H9 (cell line): Measurements from ENCODE around the gene ERC2. TPM values are rescaled to one million over a fixed set of nuclear protein-coding genes. Genes with fewer than 3 reads are reported as not detected.

ENCODE experiments used
- DNase-seq: peaks from one replicate; pipeline ENCODE4 v3.0.0-alpha.2; 2017
- H2AFZ ChIP-seq: one replicate; pipeline ENCODE4 v1.6.1; 2013; ENCODE audit warnings: mild to moderate bottlenecking, low read length, control low read depth, moderate library complexity
- H2AK5ac ChIP-seq: 2 replicates; pipeline ENCODE4 v1.6.1; 2013; ENCODE audit warnings: low read length, control low read depth, mixed read lengths; ENCODE audit not compliant: insufficient read length
- H2BK120ac ChIP-seq: one replicate; pipeline ENCODE4 v1.6.1; 2013; ENCODE audit warnings: low read depth, mild to moderate bottlenecking, low read length, control low read depth, inconsistent platforms; ENCODE audit not compliant: poor library complexity, severe bottlenecking
- H2BK12ac ChIP-seq: 2 replicates; pipeline ENCODE4 v1.6.1; 2013; ENCODE audit warnings: low read length, control low read depth, mixed read lengths, low read depth; ENCODE audit not compliant: insufficient read length
- H2BK15ac ChIP-seq: 2 replicates; pipeline ENCODE4 v1.6.1; 2013; ENCODE audit warnings: low read depth, low read length, control low read depth
- H2BK20ac ChIP-seq: one replicate; pipeline ENCODE4 v1.6.1; 2013; ENCODE audit warnings: low read depth, mild to moderate bottlenecking, low read length, control low read depth, inconsistent platforms; ENCODE audit not compliant: poor library complexity, severe bottlenecking
- H2BK5ac ChIP-seq: 2 replicates; pipeline ENCODE4 v1.6.1; 2013; ENCODE audit warnings: low read length, control low read depth, mixed read lengths; ENCODE audit not compliant: insufficient read length
- H3K14ac ChIP-seq: 2 replicates; pipeline ENCODE4 v1.6.1; 2013; ENCODE audit warnings: low read length, control low read depth; ENCODE audit not compliant: insufficient read depth
- H3K18ac ChIP-seq: 2 replicates; pipeline ENCODE4 v1.6.1; 2013; ENCODE audit warnings: low read depth, mild to moderate bottlenecking, mixed read lengths, low read length, control low read depth; ENCODE audit not compliant: insufficient read length
- H3K23ac ChIP-seq: 2 replicates; pipeline ENCODE4 v1.6.1; 2013; ENCODE audit warnings: low read length, control low read depth, mixed read lengths, low read depth; ENCODE audit not compliant: insufficient read length
- H3K23me2 ChIP-seq: 2 replicates; pipeline ENCODE4 v1.6.1; 2013; ENCODE audit warnings: low read depth, mild to moderate bottlenecking, mixed read lengths, low read length, control low read depth; ENCODE audit not compliant: insufficient read length, poor library complexity, severe bottlenecking
- H3K27ac ChIP-seq: 2 replicates; pipeline ENCODE4 v1.5.1; 2013; ENCODE audit warnings: low read length, control low read depth, mixed read lengths, low read depth; ENCODE audit not compliant: insufficient read length
- H3K27me3 ChIP-seq: 2 replicates; pipeline ENCODE4 v1.6.1; 2013; ENCODE audit warnings: low read length, control low read depth, inconsistent platforms; ENCODE audit not compliant: insufficient read depth
- H3K4ac ChIP-seq: 2 replicates; pipeline ENCODE4 v1.6.1; 2013; ENCODE audit warnings: low read depth, mild to moderate bottlenecking, control low read depth, inconsistent platforms, low read length, moderate library complexity
- H3K4me1 ChIP-seq: 2 replicates; pipeline ENCODE4 v1.6.1; 2013; ENCODE audit warnings: low read length, control low read depth, inconsistent platforms; ENCODE audit not compliant: insufficient read depth
- H3K4me2 ChIP-seq: 2 replicates; pipeline ENCODE4 v1.6.1; 2013; ENCODE audit warnings: low read length, control low read depth, mixed read lengths; ENCODE audit not compliant: insufficient read length, insufficient read depth
- H3K56ac ChIP-seq: 2 replicates; pipeline ENCODE4 v1.6.1; 2013; ENCODE audit warnings: low read depth, mild to moderate bottlenecking, mixed read lengths, low read length, control low read depth; ENCODE audit not compliant: insufficient read length
- H3K79me1 ChIP-seq: 2 replicates; pipeline ENCODE4 v1.6.1; 2013; ENCODE audit warnings: low read depth, mild to moderate bottlenecking, moderate library complexity, low read length, control low read depth, inconsistent platforms; ENCODE audit not compliant: insufficient read depth, poor library complexity, severe bottlenecking
- H3K79me2 ChIP-seq: 2 replicates; pipeline ENCODE4 v1.6.1; 2013; ENCODE audit warnings: low read length, control low read depth, inconsistent platforms; ENCODE audit not compliant: insufficient read depth
- H3K9ac ChIP-seq: 2 replicates; pipeline ENCODE4 v1.6.1; 2013; ENCODE audit warnings: low read length, control low read depth, mixed read lengths; ENCODE audit not compliant: insufficient read length; ENCODE audit errors: extremely low read depth
- H3K9me3 ChIP-seq: one replicate; pipeline ENCODE4 v1.6.1; 2013; ENCODE audit warnings: low read depth, low read length, inconsistent platforms; ENCODE audit not compliant: control insufficient read depth
- H3T11ph ChIP-seq: one replicate; pipeline ENCODE4 v1.6.1; 2013; ENCODE audit warnings: mild to moderate bottlenecking, low read length, control low read depth, inconsistent platforms
- H4K20me1 ChIP-seq: one replicate; pipeline ENCODE4 v1.6.1; 2013; ENCODE audit not compliant: control insufficient read depth, insufficient read length, insufficient read depth
- H4K5ac ChIP-seq: 2 replicates; pipeline ENCODE4 v1.6.1; 2013; ENCODE audit warnings: low read depth, mild to moderate bottlenecking, mixed read lengths, low read length, control low read depth; ENCODE audit not compliant: insufficient read length
- H4K8ac ChIP-seq: replicated peaks from 2 replicates; pipeline ENCODE4 v1.6.1; 2013; ENCODE audit warnings: low read length, control low read depth, mixed read lengths, low read depth; ENCODE audit not compliant: insufficient read length
- H4K91ac ChIP-seq: 2 replicates; pipeline ENCODE4 v1.6.1; 2013; ENCODE audit warnings: low read depth, mild to moderate bottlenecking, moderate library complexity, mixed read lengths, low read length, control low read depth; ENCODE audit not compliant: insufficient read length
- H3K27ac Mint-ChIP-seq, 3 experiments: 2 replicates in 2 of 3; 3 replicates in 1 of 3; pipeline ENCODE4 v1.8.0; 2020 to 2021; ENCODE audit warnings: mixed read lengths in 3 of 3, mild to moderate bottlenecking in 1 of 3, moderate library complexity in 1 of 3
- H3K27me3 Mint-ChIP-seq: 2 replicates; pipeline ENCODE4 v1.8.0; 2021; ENCODE audit warnings: low read depth, mild to moderate bottlenecking, moderate library complexity, mixed read lengths
- H3K36me3 Mint-ChIP-seq, 3 experiments: 2 replicates in 2 of 3; 3 replicates in 1 of 3; pipeline ENCODE4 v1.8.0; 2020 to 2021; ENCODE audit warnings: low read depth in 3 of 3, mixed read lengths in 3 of 3; ENCODE audit not compliant: insufficient read depth in 1 of 3
- H3K4me1 Mint-ChIP-seq, 2 experiments: 2 replicates each; pipeline ENCODE4 v1.8.0; 2020; ENCODE audit warnings: mixed read lengths in 2 of 2
- H3K4me3 Mint-ChIP-seq, 2 experiments: 2 replicates in 1 of 2; 3 replicates in 1 of 2; pipeline ENCODE4 v1.8.0; 2020 to 2021; ENCODE audit warnings: mild to moderate bottlenecking in 2 of 2, mixed read lengths in 2 of 2, moderate library complexity in 1 of 2
- H3K9me3 Mint-ChIP-seq, 2 experiments: 2 replicates in 1 of 2; 3 replicates in 1 of 2; pipeline ENCODE4 v1.8.0; 2020; ENCODE audit warnings: mild to moderate bottlenecking in 2 of 2, mixed read lengths in 2 of 2, moderate library complexity in 1 of 2
- WGBS: extraction: QIAGEN DNeasy Blood & Tissue Kit; methylation state at CpG from one replicate; pipeline ENCODE4 v1.1.7; 2013; ENCODE audit warnings: missing lambda C conversion rate, low lambda C conversion rate, mixed read lengths; ENCODE audit not compliant: insufficient read length; ENCODE audit errors: extremely low coverage; 5-methylcytosine and 5-hydroxymethylcytosine counted together
- total RNA-seq: library from RNA; stranded (reverse); gene quantifications from 2 replicates; pipeline ENCODE4 v1.2.1, GENCODE V29; 2021
- TF ChIP-seq, protein P1 (sequence below): fragments of 200-600 bp; sonication (generic); conservative IDR thresholded peaks from 3 replicates; pipeline ENCODE4 v1.8.0; 2021; ENCODE audit warnings: antibody characterized with exemption, mild to moderate bottlenecking

Gene ERC2
- total RNA-seq, 1 experiment from 2014 or later = 15.4 TPM

DNA sequence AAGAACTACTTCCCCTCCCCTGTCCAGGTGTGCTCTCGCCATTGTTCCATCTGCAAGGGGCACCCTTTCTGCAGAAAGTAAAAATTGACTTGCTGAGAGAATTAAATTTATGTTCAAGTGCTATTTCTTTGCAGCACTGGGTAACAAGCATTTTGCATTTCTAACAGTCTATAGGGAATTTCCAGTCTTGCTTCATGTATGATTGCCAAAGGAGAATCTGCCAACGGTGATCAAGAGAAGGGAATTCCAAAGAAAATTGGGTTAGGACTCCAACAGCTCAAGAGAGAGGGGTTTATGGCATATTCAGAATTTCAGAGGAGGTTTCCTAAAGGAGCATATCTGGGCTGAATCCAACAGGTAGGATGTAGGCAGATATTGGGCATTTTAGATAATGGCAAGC, 844.5 kb downstream of the ERC2 start:
- H3K9ac ChIP-seq = no peak overlapping the region
- no peak overlapping the region for H2BK15ac ChIP-seq
- H4K20me1 ChIP-seq = no peaks in the 10 kb centered on the region
- H3K9me3 ChIP-seq = no peaks in the 10 kb centered on the region
- no peak overlapping the region for H3K4me2 ChIP-seq
- H4K91ac ChIP-seq = no peak overlapping the region
- Mint-ChIP-seq H3K36me3 (no peaks in the 10 kb centered on the region), H3K4me1 (peaks cover 12 to 22% of the 10 kb centered on the region in 2 experiments), H3K27me3 (no peaks in the 10 kb centered on the region; the same call in 1 of the 2 replicates), H3K9me3 (no peaks in the 10 kb centered on the region), H3K27ac (no peak overlapping the region; a peak in 1 of 7 replicates), H3K4me3 (no peak overlapping the region)
- H3T11ph ChIP-seq = no peak overlapping the region
- H2AFZ ChIP-seq = no peak overlapping the region
- no peak overlapping the region for H2BK12ac ChIP-seq
- no peak overlapping the region for H2BK120ac ChIP-seq
- no peak overlapping the region for H2BK5ac ChIP-seq
- H3K23ac ChIP-seq = no peak overlapping the region
- peaks cover 4% of the 10 kb centered on the region; the same call in 1 of the 2 replicates for H3K4me1 ChIP-seq
- no peaks in the 10 kb centered on the region for H3K23me2 ChIP-seq
- H3K14ac ChIP-seq = no peak overlapping the region
- H4K8ac ChIP-seq = no peak overlapping the region
- H3K18ac ChIP-seq = no peak overlapping the region
- H3K27ac ChIP-seq = no peak overlapping the region
- no peak for DNase-seq
- H3K56ac ChIP-seq = no peak overlapping the region
- H3K27me3 ChIP-seq = no peaks in the 10 kb centered on the region
- H3K79me1 ChIP-seq = no peaks in the 10 kb centered on the region
- no peak overlapping the region for H3K4ac ChIP-seq
- TF ChIP-seq, protein P1, sequence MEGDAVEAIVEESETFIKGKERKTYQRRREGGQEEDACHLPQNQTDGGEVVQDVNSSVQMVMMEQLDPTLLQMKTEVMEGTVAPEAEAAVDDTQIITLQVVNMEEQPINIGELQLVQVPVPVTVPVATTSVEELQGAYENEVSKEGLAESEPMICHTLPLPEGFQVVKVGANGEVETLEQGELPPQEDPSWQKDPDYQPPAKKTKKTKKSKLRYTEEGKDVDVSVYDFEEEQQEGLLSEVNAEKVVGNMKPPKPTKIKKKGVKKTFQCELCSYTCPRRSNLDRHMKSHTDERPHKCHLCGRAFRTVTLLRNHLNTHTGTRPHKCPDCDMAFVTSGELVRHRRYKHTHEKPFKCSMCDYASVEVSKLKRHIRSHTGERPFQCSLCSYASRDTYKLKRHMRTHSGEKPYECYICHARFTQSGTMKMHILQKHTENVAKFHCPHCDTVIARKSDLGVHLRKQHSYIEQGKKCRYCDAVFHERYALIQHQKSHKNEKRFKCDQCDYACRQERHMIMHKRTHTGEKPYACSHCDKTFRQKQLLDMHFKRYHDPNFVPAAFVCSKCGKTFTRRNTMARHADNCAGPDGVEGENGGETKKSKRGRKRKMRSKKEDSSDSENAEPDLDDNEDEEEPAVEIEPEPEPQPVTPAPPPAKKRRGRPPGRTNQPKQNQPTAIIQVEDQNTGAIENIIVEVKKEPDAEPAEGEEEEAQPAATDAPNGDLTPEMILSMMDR = no peak
- no peaks in the 10 kb centered on the region for H3K79me2 ChIP-seq
- no CpG with 5 or more reads among the region's 2 CpGs for WGBS
- no peak overlapping the region for H4K5ac ChIP-seq
- no peak overlapping the region for H2AK5ac ChIP-seq
- no peak overlapping the region for H2BK20ac ChIP-seq
